Activated CD4-positive, CD25-positive, alpha-beta regulatory T cell (primary cell): ENCODE measurements around the gene OR10A2.
"Not testable (repeated sequence)": the region's sequence is repeated elsewhere in the genome, so short reads cannot be mapped to it uniquely, and the experiment has no call there.

Source experiments
- DNase-seq, 4 experiments: peaks; one replicate each; lab custom pipeline; 2025; lab: John Stamatoyannopoulos, UW

OR10A2 gene

GRCh38 chr11:6862961-6863360 is at the start of gene OR10A2:
OR10A2 (plus strand) TSS chr11:6863057; CDS start chr11:6869755, 6,698 bp downstream.
- DNase-seq = no peak

GRCh38 chr11:6813656-6814055 is 49.2 kb upstream of the OR10A2 start:
- no peak for DNase-seq

GRCh38 chr11:6817694-6818093 is 45.2 kb upstream of the OR10A2 start:
- no peak for DNase-seq

GRCh38 chr11:6818967-6819366 is 43.9 kb upstream of the OR10A2 start:
- DNase-seq = no peak

GRCh38 chr11:6824136-6824823 is 38.6 kb upstream of the OR10A2 start:
- DNase-seq = no peak

GRCh38 chr11:6825231-6825744 is 37.6 kb upstream of the OR10A2 start:
- no peak for DNase-seq

GRCh38 chr11:6828103-6828502 is 34.8 kb upstream of the OR10A2 start:
- no peak for DNase-seq

GRCh38 chr11:6833356-6833755 is 29.5 kb upstream of the OR10A2 start:
- DNase-seq = no peak

- no peak for DNase-seq
Measured at GRCh38 chr11:6834021-6834420, 28.8 kb upstream of the OR10A2 start.

GRCh38 chr11:6841694-6842093 is 21.2 kb upstream of the OR10A2 start:
- no peak for DNase-seq

GRCh38 chr11:6843670-6844069 is 19.2 kb upstream of the OR10A2 start:
- DNase-seq = no peak

GRCh38 chr11:6844356-6844755 is 18.5 kb upstream of the OR10A2 start:
- DNase-seq = no peak

GRCh38 chr11:6845383-6845782 is 17.5 kb upstream of the OR10A2 start, which contains the start of gene OR10A5:
OR10A5 (plus strand) TSS chr11:6845683; CDS start chr11:6845683, 0 bp downstream.
- no peak for DNase-seq

GRCh38 chr11:6850526-6850925 is 12.3 kb upstream of the OR10A2 start:
- DNase-seq = no peak

GRCh38 chr11:6854801-6855200 is 8.1 kb upstream of the OR10A2 start:
- DNase-seq = not testable (repeated sequence)

GRCh38 chr11:6855971-6856541 is 6.8 kb upstream of the OR10A2 start:
- no peak for DNase-seq

- no peak for DNase-seq
Measured at GRCh38 chr11:6856871-6857270, 6.0 kb upstream of the OR10A2 start.

- no peak for DNase-seq
Measured at GRCh38 chr11:6864438-6864837, 1.6 kb downstream of the OR10A2 start.

- no peak for DNase-seq
Measured at GRCh38 chr11:6871278-6871677, 8.4 kb downstream of the OR10A2 start.

- DNase-seq = no peak
Measured at GRCh38 chr11:6875761-6876160, 12.9 kb downstream of the OR10A2 start.

GRCh38 chr11:6876325-6876724 is 13.5 kb downstream of the OR10A2 start, which contains the start of gene OR10A4:
OR10A4 (plus strand) TSS chr11:6876625; CDS start chr11:6876648, 23 bp downstream.
- DNase-seq = no peak

- DNase-seq = no peak
Measured at GRCh38 chr11:6876914-6877313, 14.1 kb downstream of the OR10A2 start.

- no peak for DNase-seq
Measured at GRCh38 chr11:6882751-6883150, 19.9 kb downstream of the OR10A2 start.
